Measurements from ENCODE around the gene ARPC1A. TPM values are rescaled to one million over a fixed set of nuclear protein-coding genes. Genes with fewer than 3 reads are reported as not detected.
"Not testable (repeated sequence)": the region's sequence is repeated elsewhere in the genome, so short reads cannot be mapped to it uniquely, and the experiment has no call there.

The ARPC1A gene
- total RNA-seq, 1 donor from 2014 or later: 139 TPM

GRCh38 chr7:99359465-99360154 lies 33.9 kb downstream of the ARPC1A start:
- no peak for ATAC-seq
- intact Hi-C loops (cut with DNase I): no loop called here
- DNase-seq (ENCODE audit: missing footprints): no peak

GRCh38 chr7:99362801-99363200 lies 37.1 kb downstream of the ARPC1A start:
- DNase-seq (ENCODE audit: missing footprints): no peak
- no peak for ATAC-seq
- intact Hi-C loops (cut with DNase I): no loop called here

DNA sequence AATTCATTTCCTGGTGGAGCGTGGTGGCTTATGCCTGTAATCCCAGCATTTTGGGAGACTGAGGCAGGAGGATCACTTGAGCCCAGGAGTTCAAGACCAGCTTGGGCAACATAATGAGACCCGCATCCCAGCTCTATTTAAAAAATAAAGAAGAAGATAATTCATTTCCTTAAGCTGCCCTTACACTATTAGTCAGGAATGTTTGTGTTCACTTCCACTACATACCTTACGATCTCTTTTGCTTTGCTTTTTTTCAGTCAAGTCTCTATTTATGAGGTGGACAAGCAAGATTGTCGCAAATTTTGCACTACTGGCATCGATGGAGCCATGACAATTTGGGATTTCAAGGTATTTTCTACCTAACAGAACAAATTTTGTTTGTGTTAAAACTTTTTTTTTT lies 37.6 kb downstream of the ARPC1A start:
- DNase-seq (ENCODE audit: missing footprints): no peak
- intact Hi-C loops (cut with DNase I): no loop called here
- no peak for ATAC-seq

GRCh38 chr7:99365318-99366141 lies 39.8 kb downstream of the ARPC1A start:
- ATAC-seq: peak; percentile 38
- peak; percentile 83 for DNase-seq (ENCODE audit: missing footprints)
- intact Hi-C loops (cut with DNase I): no loop called here

DNA sequence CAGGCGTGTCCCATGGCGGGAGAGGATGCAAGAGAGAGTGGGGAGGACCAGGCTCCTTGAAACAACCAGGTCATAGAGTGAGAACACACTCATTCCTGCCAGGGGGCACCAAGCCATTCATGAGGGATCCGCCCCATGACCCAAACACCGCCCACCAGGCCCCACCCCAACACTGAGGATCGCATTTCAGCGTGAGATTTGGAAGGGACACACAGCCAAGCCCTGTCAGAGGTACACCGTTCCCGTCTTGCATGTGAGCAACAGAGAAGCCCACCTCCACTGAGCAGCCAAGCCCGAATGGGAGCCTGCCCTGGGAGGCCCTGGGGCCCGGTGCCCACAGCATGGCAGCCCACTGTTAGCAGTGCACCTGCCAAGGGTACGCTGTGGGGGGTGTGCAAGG lies 40.9 kb downstream of the ARPC1A start:
- intact Hi-C loops (cut with DNase I): no loop called here

DNA sequence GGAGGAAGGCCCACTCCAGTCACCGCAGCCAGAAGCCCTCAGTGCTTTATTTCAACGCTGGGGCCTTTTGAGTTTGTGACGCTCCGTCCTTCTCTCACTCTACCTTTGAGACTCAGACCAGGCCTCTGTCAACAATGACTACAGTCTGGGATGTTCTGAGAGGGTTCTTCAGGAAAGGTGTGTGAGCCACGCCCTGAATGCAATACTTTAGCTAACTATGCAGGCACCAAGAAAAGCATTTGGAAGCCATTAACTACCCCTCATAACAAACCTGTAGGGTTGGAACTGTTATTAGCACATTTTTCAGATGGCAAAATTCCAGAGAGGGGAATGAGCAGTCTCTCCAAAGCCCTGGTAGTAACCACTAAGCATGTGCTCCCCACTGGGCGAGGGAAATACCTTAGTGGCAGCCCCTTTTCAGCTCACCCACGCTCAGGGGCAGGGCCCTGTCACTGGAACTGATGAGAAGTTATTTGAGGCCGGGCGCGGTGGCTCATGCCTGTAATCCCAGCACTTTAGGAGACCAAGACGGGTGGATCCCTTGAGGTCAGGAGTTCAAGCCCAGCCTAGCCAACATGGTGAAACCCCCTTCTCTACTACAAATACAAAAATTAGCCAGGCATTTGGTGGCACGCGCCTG lies 43.2 kb downstream of the ARPC1A start:
- intact Hi-C loops (cut with DNase I): no loop called here
- no peak for ATAC-seq
- DNase-seq (ENCODE audit: missing footprints): no peak

More for the DNA sequence above, 40.9 kb downstream of the ARPC1A start:
- DNase-seq (ENCODE audit: missing footprints): no peak
- ATAC-seq: no peak

DNA sequence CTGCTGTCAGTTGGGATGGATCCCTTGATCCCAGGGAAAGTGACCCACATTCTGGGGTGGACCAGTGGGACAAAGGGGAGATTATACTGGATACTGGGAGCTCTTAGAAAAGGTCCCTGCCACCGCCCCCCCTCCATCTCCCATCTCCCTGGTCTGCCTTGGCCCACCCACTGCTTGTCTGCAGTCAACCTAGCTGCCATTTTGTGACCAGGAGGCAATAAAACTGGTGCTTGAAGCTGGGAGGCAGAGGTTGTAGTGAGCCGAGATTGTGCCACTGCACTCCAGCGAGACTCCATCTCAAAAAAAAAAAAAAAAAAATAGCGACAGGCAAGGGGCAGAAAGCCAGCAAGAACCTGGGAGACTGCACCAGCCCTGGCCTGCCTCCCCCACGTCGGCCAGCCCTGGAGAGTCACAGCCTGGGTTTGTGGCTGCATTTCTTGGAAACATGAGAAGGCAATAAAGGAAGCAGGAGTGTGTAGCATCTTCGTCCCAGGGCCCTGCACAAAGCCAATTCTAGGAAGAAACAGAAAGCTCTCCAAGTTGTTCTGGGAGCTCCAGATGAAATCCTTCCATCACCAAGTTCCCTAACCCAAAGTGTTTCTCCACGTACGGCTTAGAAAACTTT lies 44.2 kb downstream of the ARPC1A start:
- intact Hi-C loops (cut with DNase I): loop anchor here (5.0 kb wide), 1 partner anchor 38 kb away; no protein-coding TSS in a partner anchor
- ATAC-seq: no peak

GRCh38 chr7:99371376-99371920 lies 45.8 kb downstream of the ARPC1A start:
- intact Hi-C loops (cut with DNase I): loop anchor here (5.0 kb wide), 1 partner anchor 39 kb away; no protein-coding TSS in a partner anchor
- no peak for DNase-seq (ENCODE audit: missing footprints)
- ATAC-seq: no peak

More for the DNA sequence above, 44.2 kb downstream of the ARPC1A start:
- no peak for DNase-seq (ENCODE audit: missing footprints)

GRCh38 chr7:99372275-99373090 lies 46.8 kb downstream of the ARPC1A start:
- DNase-seq (ENCODE audit: missing footprints) (no peak), ATAC-seq (peak; percentile 6)
- intact Hi-C loops (cut with DNase I): loop anchor here (5.0 kb wide), 1 partner anchor 40 kb away; no protein-coding TSS in a partner anchor

GRCh38 chr7:99373091-99374066 lies 47.7 kb downstream of the ARPC1A start:
- ATAC-seq (no peak), DNase-seq (ENCODE audit: missing footprints) (no peak)
- intact Hi-C loops (cut with DNase I): loop anchor here (5.0 kb wide), 1 partner anchor 41 kb away; no protein-coding TSS in a partner anchor

- intact Hi-C loops (cut with DNase I): loop anchor here (1.0 to 5.0 kb wide), 2 partner anchors 34 to 42 kb away; partner anchors contain the start of genes BUD31 and PDAP1
- ATAC-seq (peak; percentile 79), DNase-seq (ENCODE audit: missing footprints) (peak; percentile 95)
Measured at GRCh38 chr7:99374111-99375064, 48.7 kb downstream of the ARPC1A start, which contains the start of gene ARPC1B. ARPC1B (plus strand) TSS chr7:99374730; CDS start chr7:99385715, 10,985 bp downstream.

DNA sequence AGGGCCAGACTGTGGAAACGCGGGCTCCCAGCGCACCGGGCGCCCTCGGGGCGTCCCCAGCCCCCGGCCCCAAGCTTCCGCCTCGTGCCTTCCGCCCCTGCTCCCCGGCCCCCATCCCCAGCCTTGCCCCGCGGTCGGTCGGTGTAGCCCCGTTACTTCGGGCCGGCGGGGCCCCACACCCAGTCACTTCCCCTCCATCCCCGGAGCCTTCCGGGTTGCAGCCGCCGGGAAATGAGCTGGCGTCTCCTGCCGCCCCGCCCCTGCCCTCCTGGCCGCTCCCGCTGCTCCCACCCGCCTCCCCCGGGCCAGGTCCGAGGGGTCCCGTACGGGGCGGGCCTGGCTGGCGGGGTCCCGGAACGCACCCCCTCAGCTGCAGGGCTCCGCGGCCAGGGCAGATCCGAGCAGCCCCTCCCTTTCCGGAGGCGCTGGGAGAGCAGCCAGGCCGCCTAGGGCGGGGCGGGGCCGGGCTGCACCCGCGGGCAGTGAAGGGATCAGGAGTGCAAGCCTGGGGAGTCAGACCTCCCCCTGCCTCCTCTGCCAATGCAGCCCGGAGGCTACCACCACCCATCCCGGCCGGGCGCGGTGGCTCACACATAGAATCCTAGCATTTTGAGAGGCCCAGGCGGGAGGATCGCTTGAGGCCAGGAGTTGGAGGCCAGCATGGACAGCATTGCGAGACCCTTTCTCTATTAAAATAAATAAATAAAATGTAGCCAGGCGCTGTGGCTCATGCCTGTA lies 49.5 kb downstream of the ARPC1A start:
- DNase-seq (ENCODE audit: missing footprints): peak; percentile 91
- intact Hi-C loops (cut with DNase I): loop anchor here (1.0 kb wide), 1 partner anchor 33 kb away; the partner anchor contains the start of genes BUD31 and PDAP1
- peak; percentile 80 for ATAC-seq

GRCh38 chr7:99379043-99379577 lies 53.4 kb downstream of the ARPC1A start:
- DNase-seq (ENCODE audit: missing footprints) (peak; percentile 86), ATAC-seq (peak; percentile 81)
- intact Hi-C loops (cut with DNase I): no loop called here

DNA sequence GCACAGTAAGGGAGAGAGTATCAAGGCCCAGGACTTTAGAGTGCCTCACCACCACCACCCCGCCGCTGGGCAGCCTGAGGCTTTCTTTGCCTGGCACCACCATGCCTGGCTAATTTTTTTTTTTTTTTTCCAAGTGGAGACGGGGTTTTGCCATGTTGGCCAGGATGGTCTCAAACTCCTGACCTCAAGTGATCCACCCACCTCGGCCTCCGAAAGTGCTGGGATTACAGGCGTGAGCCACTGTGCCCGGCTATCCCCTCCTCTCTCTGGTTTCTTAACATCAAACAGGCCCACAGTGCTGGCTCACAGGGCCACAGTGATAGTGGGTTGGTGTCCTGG lies 54.0 kb downstream of the ARPC1A start:
- peak; percentile 41 for DNase-seq (ENCODE audit: missing footprints)
- intact Hi-C loops (cut with DNase I); ATAC-seq: not testable (repeated sequence)
